HG03135 (cell line): Measurements from ENCODE around the gene DPP4.
"Not testable (repeated sequence)": the region's sequence is repeated elsewhere in the genome, so short reads cannot be mapped to it uniquely, and the experiment has no call there.

Experiments used
- ATAC-seq: cut with Tn5 transposase; IDR thresholded peaks from one replicate; pipeline ENCODE4 v1.9.1; 2021; ENCODE audit warnings: mild to moderate bottlenecking, moderate library complexity; ENCODE audit not compliant: unreplicated experiment

DPP4 gene

DNA sequence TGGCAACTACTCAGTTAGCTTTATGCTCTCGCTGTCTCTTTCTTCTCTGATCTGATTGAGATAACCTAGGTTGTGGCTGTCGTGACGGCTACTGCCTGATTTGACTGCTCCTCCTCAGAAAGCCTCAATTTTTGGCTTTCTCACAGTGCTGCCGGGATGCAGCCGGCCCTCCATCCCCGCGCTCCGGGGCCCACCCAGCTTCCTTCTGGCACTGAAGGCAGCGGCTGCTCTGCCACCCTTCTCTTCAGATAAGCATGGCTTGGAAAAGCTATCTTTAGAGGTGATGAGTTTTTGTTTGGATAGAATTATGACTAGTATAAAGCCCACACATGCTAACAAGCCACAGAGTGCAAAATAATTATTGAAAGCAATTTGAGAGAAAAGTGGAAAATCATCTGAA lies 102.5 kb downstream of the DPP4 start:
- ATAC-seq = no peak

GRCh38 chr2:161969159-161969558 lies 104.9 kb downstream of the DPP4 start:
- ATAC-seq = no peak

GRCh38 chr2:161965994-161966393 lies 108.0 kb downstream of the DPP4 start:
- ATAC-seq = no peak

DNA sequence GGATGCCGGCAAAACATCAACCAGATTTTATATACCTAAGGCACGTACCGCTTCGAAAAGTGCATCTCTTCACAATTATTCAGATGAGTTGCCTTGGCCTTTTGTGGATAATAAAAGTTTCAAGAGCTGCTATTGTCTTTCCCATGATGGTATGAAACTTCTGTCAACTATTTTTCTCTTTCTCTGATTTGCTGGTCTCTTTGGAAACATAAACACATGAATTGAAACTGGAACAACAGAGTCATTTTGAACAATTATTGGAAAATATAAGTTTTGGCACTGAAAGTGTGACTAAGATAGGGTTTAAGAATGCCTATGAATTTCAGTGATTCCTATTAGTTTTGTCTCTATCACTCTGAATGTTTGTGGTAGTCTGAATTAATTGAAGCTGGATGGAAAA lies 109.9 kb downstream of the DPP4 start:
- no peak for ATAC-seq

DNA sequence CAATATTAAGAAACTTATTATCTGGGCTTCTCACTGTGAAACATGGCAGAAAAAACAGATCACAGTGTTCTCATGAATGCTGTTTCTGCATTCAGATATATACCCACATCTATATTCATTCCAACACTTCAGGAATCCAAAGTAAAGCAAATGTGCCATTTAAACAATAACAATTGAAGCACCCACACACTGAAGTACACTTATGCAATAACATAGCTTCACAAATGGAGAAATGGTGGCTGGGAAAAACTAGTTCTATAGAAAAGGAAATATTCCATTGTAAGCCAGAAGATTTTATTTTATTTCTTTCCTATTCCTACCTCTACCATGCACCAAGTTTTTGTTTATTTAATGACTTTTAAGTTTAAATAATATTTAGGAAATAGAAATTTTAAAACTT lies 111.9 kb downstream of the DPP4 start:
- no peak for ATAC-seq

GRCh38 chr2:161961061-161961460 lies 113.0 kb downstream of the DPP4 start:
- ATAC-seq = no peak

DNA sequence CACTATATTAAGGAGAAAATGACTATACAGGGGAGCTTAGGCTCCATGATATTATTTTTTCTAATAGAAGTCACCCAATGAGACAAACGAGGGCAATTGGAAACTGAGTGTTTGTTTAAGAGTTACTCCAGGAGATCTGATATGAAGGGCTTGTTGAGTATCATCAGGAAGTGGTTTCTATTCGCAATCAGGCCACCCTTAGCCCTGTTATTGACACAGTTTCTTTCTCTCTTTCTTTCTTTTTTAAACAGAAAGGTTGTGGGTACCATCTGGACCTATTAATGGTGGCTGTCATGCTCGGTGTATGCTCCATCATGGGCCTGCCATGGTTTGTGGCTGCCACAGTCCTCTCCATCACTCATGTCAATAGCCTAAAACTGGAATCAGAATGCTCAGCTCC lies 117.3 kb downstream of the DPP4 start:
- ATAC-seq = no peak

DNA sequence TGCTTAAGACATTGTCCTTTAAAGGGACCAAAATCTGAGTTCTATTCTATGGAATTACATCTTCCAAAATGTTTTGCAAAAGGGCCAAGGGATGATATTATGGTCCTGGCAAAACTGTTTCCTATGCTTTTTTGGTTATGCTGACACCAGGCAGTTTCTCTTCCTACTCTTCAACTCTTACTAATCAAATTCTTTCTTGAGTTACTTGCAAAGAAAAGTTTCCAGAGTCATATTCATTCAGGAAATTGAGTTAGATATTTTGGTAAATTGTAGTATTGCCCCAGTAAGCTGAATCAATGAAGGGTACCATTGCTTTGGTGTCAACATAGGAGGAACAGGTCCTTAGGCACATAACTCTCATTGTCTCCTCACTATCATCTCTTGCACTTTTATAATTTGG lies 118.8 kb downstream of the DPP4 start:
- ATAC-seq = no peak

DNA sequence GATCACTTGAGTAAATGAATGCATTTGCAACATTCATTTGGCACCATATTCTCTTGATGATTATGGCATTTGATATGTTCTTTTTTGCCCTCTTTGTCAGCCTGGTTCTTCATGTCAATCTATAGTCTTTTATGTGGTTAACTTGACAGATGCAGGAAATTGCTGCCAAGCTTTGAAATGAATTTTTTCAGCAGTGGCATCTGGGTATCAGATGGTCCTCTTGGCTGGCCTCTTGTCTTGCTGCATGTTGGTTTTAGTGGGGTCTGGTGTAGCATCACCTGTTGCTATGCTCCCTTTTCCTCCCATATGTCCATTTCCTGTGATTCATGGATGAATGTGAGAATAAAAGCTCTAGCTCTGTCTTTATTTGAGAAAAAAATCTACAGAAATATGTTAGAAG lies 119.9 kb downstream of the DPP4 start:
- no peak for ATAC-seq

- not testable (repeated sequence) for ATAC-seq
These were observed 120.6 kb downstream of the DPP4 start for GRCh38 chr2:161953367-161953766.

DNA sequence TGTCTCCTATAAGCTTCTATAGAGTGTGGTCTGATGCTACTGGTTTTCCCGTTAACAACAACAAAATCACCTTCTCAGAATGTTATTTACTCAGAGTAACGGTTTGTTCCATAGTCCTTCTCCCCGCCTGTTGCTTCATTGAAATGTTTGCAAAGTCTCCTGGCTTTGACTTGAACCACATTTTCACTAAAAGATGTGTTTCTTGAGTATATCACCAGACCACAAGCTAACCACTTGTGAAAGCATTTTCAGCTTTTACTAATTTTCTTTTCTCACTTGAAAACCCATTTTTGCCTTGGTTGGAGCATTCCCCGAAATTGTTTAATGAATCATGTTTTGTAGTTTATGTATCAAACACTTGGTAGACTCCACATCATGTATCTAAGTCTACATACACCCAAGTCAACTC lies 121.2 kb downstream of the DPP4 start:
- ATAC-seq = no peak

- ATAC-seq = no peak
These were observed 126.2 kb downstream of the DPP4 start for GRCh38 chr2:161947836-161948235.

DNA sequence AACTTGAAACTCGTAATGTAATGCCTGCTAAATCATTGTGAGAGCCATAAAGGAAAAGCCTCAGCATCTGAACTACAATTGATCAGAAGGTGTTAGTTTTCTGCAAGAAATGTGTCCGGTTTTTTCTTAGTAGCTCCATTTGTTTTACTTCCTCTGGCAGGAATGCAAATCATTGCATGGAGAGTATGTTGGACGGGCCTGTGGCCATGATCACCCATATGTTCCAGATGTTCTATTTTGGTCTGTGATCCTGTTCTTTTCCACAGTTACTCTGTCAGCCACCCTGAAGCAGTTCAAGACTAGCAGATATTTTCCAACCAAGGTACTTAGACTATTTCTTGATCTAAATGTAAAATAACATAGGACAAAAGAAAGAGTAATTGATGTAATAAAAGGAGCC lies 126.6 kb downstream of the DPP4 start:
- ATAC-seq = no peak

GRCh38 chr2:161946489-161947107 lies 127.4 kb downstream of the DPP4 start:
- ATAC-seq = no peak

DNA sequence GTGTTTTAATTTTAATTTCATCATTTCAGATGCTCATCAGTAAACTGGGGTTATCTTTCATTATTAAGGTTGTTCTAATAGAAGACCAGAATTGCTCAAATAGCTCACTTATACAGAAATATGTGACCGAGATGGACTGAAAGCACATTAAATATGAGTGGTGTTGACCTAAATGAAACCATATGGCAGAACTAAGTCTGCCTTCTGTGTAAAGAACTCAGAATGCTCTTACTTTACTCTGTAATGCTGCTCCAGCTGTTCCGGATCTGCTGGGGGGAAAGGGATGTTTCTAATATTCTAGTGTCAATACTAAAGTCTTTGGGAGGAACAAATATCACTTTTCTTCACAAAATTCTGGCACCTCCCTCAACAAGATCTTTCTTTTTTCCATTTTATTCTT lies 131.0 kb downstream of the DPP4 start:
- ATAC-seq = no peak
